Measurements from ENCODE around the gene PNMA6F.
"Not testable (repeated sequence)": the region's sequence is repeated elsewhere in the genome, so short reads cannot be mapped to it uniquely, and the experiment has no call there.

PNMA6F gene

GRCh38 chrX:153336121-153336894 lies 14.7 kb upstream of the PNMA6F start:
- DNase-seq (ENCODE audit: low spot score) (no peak), FAIRE-seq (no peak)

- no peak for FAIRE-seq
- DNase-seq (ENCODE audit: low spot score), result no peak
Observed at GRCh38 chrX:153334654-153335295, 13.2 kb upstream of the PNMA6F start.

- DNase-seq (ENCODE audit: low spot score) (peak; percentile 92), FAIRE-seq (no peak)
Observed at GRCh38 chrX:153333821-153334653, 12.5 kb upstream of the PNMA6F start, which contains the start of gene ZNF275. ZNF275 (plus strand) TSS chrX:153334153; CDS start chrX:153336680, 2,527 bp downstream.

GRCh38 chrX:153333266-153333665 lies 11.7 kb upstream of the PNMA6F start:
- no peak for DNase-seq (ENCODE audit: low spot score)
- no peak for FAIRE-seq

- FAIRE-seq (no peak), DNase-seq (ENCODE audit: low spot score) (no peak)
Observed at GRCh38 chrX:153327561-153327960, 6.0 kb upstream of the PNMA6F start.

GRCh38 chrX:153320555-153321184 lies 897 bp downstream of the PNMA6F start:
- no peak for DNase-seq (ENCODE audit: low spot score)
- FAIRE-seq, result no peak

GRCh38 chrX:153320047-153320443 lies 1.5 kb downstream of the PNMA6F start:
- not testable (repeated sequence) for DNase-seq (ENCODE audit: low spot score); FAIRE-seq

- DNase-seq (ENCODE audit: low spot score), result no peak
- no peak for FAIRE-seq
Observed at GRCh38 chrX:153319295-153320046, 2.1 kb downstream of the PNMA6F start.

GRCh38 chrX:153318811-153319210 lies 2.8 kb downstream of the PNMA6F start:
- FAIRE-seq, result no peak
- DNase-seq (ENCODE audit: low spot score), result no peak

GRCh38 chrX:153317996-153318722 lies 3.4 kb downstream of the PNMA6F start:
- DNase-seq (ENCODE audit: low spot score), result no peak
- FAIRE-seq, result no peak

GRCh38 chrX:153317306-153317705 lies 4.3 kb downstream of the PNMA6F start:
- DNase-seq (ENCODE audit: low spot score) (no peak), FAIRE-seq (no peak)

GRCh38 chrX:153312842-153313241 lies 8.7 kb downstream of the PNMA6F start:
- DNase-seq (ENCODE audit: low spot score) (no peak), FAIRE-seq (no peak)

- DNase-seq (ENCODE audit: low spot score) (no peak), FAIRE-seq (no peak)
Observed at GRCh38 chrX:153312041-153312440, 9.5 kb downstream of the PNMA6F start.

- DNase-seq (ENCODE audit: low spot score) (no peak), FAIRE-seq (no peak)
Observed at GRCh38 chrX:153310901-153311300, 10.7 kb downstream of the PNMA6F start.

- no peak for FAIRE-seq
Observed at GRCh38 chrX:153307276-153308178, 14.0 kb downstream of the PNMA6F start.

GRCh38 chrX:153306527-153307115 lies 14.9 kb downstream of the PNMA6F start:
- no peak for FAIRE-seq
- DNase-seq (ENCODE audit: low spot score), result no peak

More at GRCh38 chrX:153307276-153308178, 14.0 kb downstream of the PNMA6F start:
- DNase-seq (ENCODE audit: low spot score), result no peak

GRCh38 chrX:153305972-153306371 lies 15.6 kb downstream of the PNMA6F start:
- no peak for FAIRE-seq
- DNase-seq (ENCODE audit: low spot score), result no peak

- no peak for DNase-seq (ENCODE audit: low spot score)
- FAIRE-seq, result no peak
Observed at GRCh38 chrX:153304988-153305736, 16.4 kb downstream of the PNMA6F start.

Data from urothelium cell line (cell line).